HepG2 (cell line): Measurements from ENCODE around the gene NATD1. TPM values are rescaled to one million over a fixed set of nuclear protein-coding genes. Genes with fewer than 3 reads are reported as not detected.

ENCODE experiments used
- CREBL2 ChIP-seq: sonication (generic); formaldehyde crosslinking; IDR thresholded peaks from 2 replicates; pipeline ENCODE4 v1.8.1; 2023; ENCODE audit warnings: missing genetic modification reagents, mild to moderate bottlenecking, borderline replicate concordance
- FIP1L1 ChIP-seq: fragments of 200-400 bp; formaldehyde crosslinking; IDR thresholded peaks from 2 replicates; pipeline ENCODE4 v1.6.1; 2018; ENCODE audit warnings: low read depth, mild to moderate bottlenecking, low read length, moderate library complexity, borderline replicate concordance; ENCODE audit not compliant: insufficient read depth
- FOXA1 ChIP-seq, 2 experiments: fragments of 450-650 bp in 1 of 2; sonication (generic) in 1 of 2; formaldehyde crosslinking in 1 of 2; IDR thresholded peaks; 2 replicates each; pipeline versions ENCODE4 v1.4.0 to v1.6.1; 2016 to 2020; ENCODE audit warnings: missing genetic modification reagents in 1 of 2
- FOXO1 ChIP-seq: sonication (generic); formaldehyde crosslinking; IDR thresholded peaks from 2 replicates; pipeline ENCODE4 v1.4.0; 2020; ENCODE audit warnings: missing genetic modification reagents
- FOXP1 ChIP-seq, 2 experiments: fragments of 450-650 bp in 1 of 2; IDR thresholded peaks; 2 replicates each; pipeline ENCODE4 v1.6.1; 2017 to 2018; ENCODE audit warnings: antibody characterized with exemption in 1 of 2
- HOXD1 ChIP-seq: sonication (generic); formaldehyde crosslinking; IDR thresholded peaks from 2 replicates; pipeline ENCODE4 v1.5.0; 2020; ENCODE audit warnings: missing genetic modification reagents
- IKZF1 ChIP-seq: fragments of 450-650 bp; IDR thresholded peaks from 2 replicates; pipeline ENCODE4 v1.7.1; 2016
- IRF2 ChIP-seq: IDR thresholded peaks from 2 replicates; pipeline ENCODE4 v1.6.1; 2018; ENCODE audit warnings: missing genetic modification reagents, missing compliant biosample characterization
- ISX ChIP-seq: sonication (generic); formaldehyde crosslinking; conservative IDR thresholded peaks from 2 replicates; pipeline ENCODE4 v1.5.0; 2020; ENCODE audit warnings: missing genetic modification reagents
- JUN ChIP-seq: sonication (generic); formaldehyde crosslinking; IDR thresholded peaks from 2 replicates; pipeline ENCODE4 v1.4.0; 2020; ENCODE audit warnings: mild to moderate bottlenecking, missing genetic modification reagents
- KDM4B ChIP-seq: sonication (generic); formaldehyde crosslinking; IDR thresholded peaks from 2 replicates; pipeline ENCODE4 v1.4.0; 2020; ENCODE audit warnings: missing genetic modification reagents
- MBD4 ChIP-seq: IDR thresholded peaks from 2 replicates; pipeline ENCODE4 v1.6.1; 2012; ENCODE audit warnings: low read length, inconsistent platforms, borderline replicate concordance
- MTA1 ChIP-seq: sonication (generic); formaldehyde crosslinking; IDR thresholded peaks from 2 replicates; pipeline ENCODE4 v1.4.0; 2020; ENCODE audit warnings: missing genetic modification reagents, mild to moderate bottlenecking, borderline replicate concordance
- MTERF4 ChIP-seq: sonication (generic); formaldehyde crosslinking; IDR thresholded peaks from 2 replicates; pipeline ENCODE4 v1.8.0; 2023; ENCODE audit warnings: mild to moderate bottlenecking, missing genetic modification reagents
- NR0B2 ChIP-seq: sonication (generic); formaldehyde crosslinking; IDR thresholded peaks from 2 replicates; pipeline ENCODE4 v1.4.0; 2020; ENCODE audit warnings: mild to moderate bottlenecking, missing genetic modification reagents
- NR2C2 ChIP-seq: sonication (generic); formaldehyde crosslinking; IDR thresholded peaks from 2 replicates; pipeline ENCODE4 v1.4.0; 2020; ENCODE audit warnings: missing genetic modification reagents, mild to moderate bottlenecking, moderate library complexity, borderline replicate concordance
- RBM22 ChIP-seq: fragments of 200-400 bp; formaldehyde crosslinking; optimal IDR thresholded peaks from 2 replicates; pipeline ENCODE3; 2017; ENCODE audit warnings: mild to moderate bottlenecking, low read length, moderate library complexity
- SALL1 ChIP-seq: sonication (generic); formaldehyde crosslinking; IDR thresholded peaks from 2 replicates; pipeline ENCODE4 v1.8.0; 2022; ENCODE audit warnings: mild to moderate bottlenecking, missing genetic modification reagents
- SATB2 ChIP-seq: sonication (generic); formaldehyde crosslinking; IDR thresholded peaks from 2 replicates; pipeline ENCODE4 v1.5.0; 2020; ENCODE audit warnings: missing genetic modification reagents
- SNAI1 ChIP-seq: sonication (generic); formaldehyde crosslinking; IDR thresholded peaks from 2 replicates; pipeline ENCODE4 v1.5.0; 2020; ENCODE audit warnings: mild to moderate bottlenecking, missing genetic modification reagents, borderline replicate concordance
- ZFP36L2 ChIP-seq: sonication (generic); formaldehyde crosslinking; IDR thresholded peaks from 2 replicates; pipeline ENCODE4 v1.4.0; 2020; ENCODE audit warnings: missing genetic modification reagents
- ZFP90 ChIP-seq: sonication (generic); formaldehyde crosslinking; IDR thresholded peaks from 2 replicates; pipeline ENCODE4 v1.8.0; 2022; ENCODE audit warnings: missing genetic modification reagents, mild to moderate bottlenecking, inconsistent platforms, borderline replicate concordance
- ZMAT5 ChIP-seq: sonication (generic); formaldehyde crosslinking; IDR thresholded peaks from 2 replicates; pipeline ENCODE4 v1.5.0; 2020; ENCODE audit warnings: mild to moderate bottlenecking, low read depth, missing genetic modification reagents, borderline replicate concordance
- ZNF207 ChIP-seq: fragments of 450-650 bp; IDR thresholded peaks from 2 replicates; pipeline ENCODE4 v1.6.1; 2016; ENCODE audit warnings: antibody characterized with exemption, borderline replicate concordance
- ZNF230 ChIP-seq: sonication (generic); formaldehyde crosslinking; IDR thresholded peaks from 2 replicates; pipeline ENCODE4 v1.4.0; 2020; ENCODE audit warnings: mild to moderate bottlenecking, missing genetic modification reagents
- ZNF235 ChIP-seq: sonication (generic); formaldehyde crosslinking; IDR thresholded peaks from 2 replicates; pipeline ENCODE4 v1.8.1; 2023; ENCODE audit warnings: mild to moderate bottlenecking, missing genetic modification reagents, borderline replicate concordance
- ZNF543 ChIP-seq: sonication (generic); formaldehyde crosslinking; IDR thresholded peaks from 2 replicates; pipeline ENCODE4 v1.4.0; 2020; ENCODE audit warnings: mild to moderate bottlenecking, missing genetic modification reagents
- ZSCAN5A ChIP-seq: sonication (generic); formaldehyde crosslinking; IDR thresholded peaks from 2 replicates; pipeline ENCODE4 v1.8.0; 2022; ENCODE audit warnings: mild to moderate bottlenecking, missing genetic modification reagents, borderline replicate concordance
- polyA plus RNA-seq, 8 experiments: library from polyadenylated mRNA; depleted of rRNA in 3 of 8; stranded (reverse) in 7 of 8; unstranded in 1 of 8; fragments of >200 nt; fragmentation: Illumina TruSeq in 4 of 8; extraction: Trizol in 4 of 8; gene quantifications; 2 replicates each; pipeline versions ENCODE4 v1.2.1 to v1.2.3, GENCODE V29; 2011 to 2016; ENCODE audit warnings: low read depth in 4 of 8, missing spikeins in 1 of 8, mixed read lengths in 1 of 8; ENCODE audit not compliant: insufficient read depth in 1 of 8
- total RNA-seq, 5 experiments: library from RNA; depleted of rRNA; stranded (reverse); fragments of >200 nt; fragmentation: Illumina TruSeq; extraction: Trizol; gene quantifications; 2 replicates each; pipeline ENCODE4 v1.2.3, GENCODE V29; 2016; ENCODE audit warnings: low read depth in 1 of 5

The NATD1 gene
- total and polyA plus RNA-seq, 2 of the 13 experiments (the other 11 are each of a cell fraction or from before 2014, with no cell fraction given), result 0.31 to 2.3 TPM

- TF ChIP-seq FIP1L1 (no peak), ZMAT5 (CRISPR knock-in tag) (no peak), FOXP1 (IDR thresholded peaks at IDR 0.05) (no peak), FOXP1 (CRISPR knock-in tag; IDR thresholded peaks at IDR 0.05) (no peak), SATB2 (no peak), SALL1 (peak; percentile 85), ZFP36L2 (CRISPR knock-in tag) (no peak), NR0B2 (no peak), KDM4B (CRISPR knock-in tag) (no peak; the same call in 1 of the 2 replicates), JUN (CRISPR knock-in tag) (no peak), ZNF235 (CRISPR knock-in tag) (no peak), ZNF543 (no peak), MTA1 (CRISPR knock-in tag) (0 out of 2 replicates have a peak, but pooled peaks have one; percentile 39), MBD4 (no peak), HOXD1 (CRISPR knock-in tag) (no peak), NR2C2 (CRISPR knock-in tag) (0 out of 2 replicates have a peak, but pooled peaks have one; percentile 21), ZSCAN5A (CRISPR knock-in tag) (no peak), SNAI1 (CRISPR knock-in tag) (no peak; the same call in 1 of the 2 replicates), MTERF4 (CRISPR knock-in tag) (no peak), ISX (CRISPR knock-in tag) (no peak), ZNF207 (no peak), CREBL2 (CRISPR knock-in tag) (no peak), FOXO1 (CRISPR knock-in tag) (no peak), RBM22 (no peak), IRF2 (CRISPR knock-in tag) (peak; percentile 78; the same call in 1 of the 2 replicates), ZNF230 (CRISPR knock-in tag) (0 out of 2 replicates have a peak, but pooled peaks have one; percentile 11), FOXA1 (IDR thresholded peaks at IDR 0.05) (no peak), FOXA1 (CRISPR knock-in tag; IDR thresholded peaks at IDR 0.05) (peak; percentile 47), ZFP90 (CRISPR knock-in tag) (peak; percentile 69; the same call in 1 of the 2 replicates), IKZF1 (no peak)
Measured at GRCh38 chr17:21286066-21286770, 33.0 kb upstream of the NATD1 start (continued).
